ENCODE data around the gene BMAL1.

DNA sequence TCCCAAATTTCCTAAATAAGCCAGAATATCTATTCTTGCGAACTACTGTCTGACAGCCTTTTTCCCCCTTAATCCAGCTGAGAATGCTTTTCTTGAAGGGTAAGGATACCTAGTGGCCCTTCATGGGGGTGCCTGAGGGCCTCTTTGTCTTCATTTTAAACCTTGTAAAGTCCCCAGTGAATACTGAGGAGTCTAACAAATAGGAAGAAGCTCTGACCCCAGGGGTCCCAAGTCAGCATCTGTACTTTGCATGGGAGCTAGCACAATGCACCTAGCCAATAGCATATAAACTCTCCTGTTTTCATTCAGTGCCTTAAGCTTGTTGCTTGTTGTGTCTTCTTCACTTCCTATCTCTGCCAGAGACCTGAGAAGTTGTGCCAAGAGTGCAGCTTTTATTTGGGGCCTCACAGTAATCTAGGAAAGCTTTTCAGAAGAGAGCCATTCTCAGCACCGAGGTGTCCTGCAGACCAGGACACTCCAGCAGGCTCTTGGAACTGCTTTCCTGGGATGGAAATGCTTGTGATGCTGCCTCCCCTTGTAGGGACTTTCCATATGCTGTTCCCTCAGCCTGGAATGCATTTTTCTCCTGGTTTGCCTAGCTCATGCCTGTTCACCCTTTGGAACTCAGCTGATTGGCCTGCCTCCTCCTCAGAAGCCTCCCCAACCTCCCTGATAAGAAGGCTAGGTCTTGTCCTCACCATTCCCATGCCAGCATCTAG lies 37.2 kb downstream of the BMAL1 start:
- no peak for TF ChIP-seq POLR2A (IDR thresholded peaks at IDR 0.05)
- TF ChIP-seq CTCF (IDR thresholded peaks at IDR 0.05 in 8 of 11, conservative IDR thresholded peaks at IDR 0.05 in 3 of 11) = no peak
- TF ChIP-seq POLR2AphosphoS5 (IDR thresholded peaks at IDR 0.05) = no peak
